HCEC 1CT (cell line): ENCODE data around the gene PTPRN2.
"Not testable (repeated sequence)": the region's sequence is repeated elsewhere in the genome, so short reads cannot be mapped to it uniquely, and the experiment has no call there.

ENCODE experiments used
- DNase-seq: peaks from one replicate; pipeline ENCODE4 v3.0.0-alpha.2; 2017

The PTPRN2 gene

DNA sequence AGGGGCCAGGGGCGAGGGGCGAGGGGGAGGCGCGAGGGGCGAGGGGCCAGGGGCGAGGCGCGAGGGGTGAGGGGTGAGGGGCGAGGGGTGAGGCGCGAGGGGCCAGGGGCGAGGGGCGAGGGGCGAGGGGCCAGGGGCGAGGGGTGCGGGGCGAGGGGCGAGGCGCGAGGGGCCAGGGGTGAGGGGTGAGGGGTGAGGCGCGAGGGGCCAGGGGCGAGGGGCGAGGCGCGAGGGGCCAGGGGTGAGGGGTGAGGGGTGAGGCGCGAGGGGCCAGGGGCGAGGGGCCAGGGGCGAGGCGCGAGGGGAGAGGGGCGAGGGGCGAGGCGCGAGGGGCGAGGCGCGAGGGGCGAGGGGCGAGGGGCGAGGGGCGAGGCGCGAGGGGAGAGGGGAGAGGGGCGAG lies 192.3 kb downstream of the PTPRN2 start:
- DNase-seq, result no peak

- no peak for DNase-seq
These were observed 192.7 kb downstream of the PTPRN2 start for GRCh38 chr7:158394936-158395335.

- no peak for DNase-seq
These were observed 193.5 kb downstream of the PTPRN2 start for GRCh38 chr7:158393926-158394625.

GRCh38 chr7:158392251-158392650 lies 195.4 kb downstream of the PTPRN2 start:
- no peak for DNase-seq

DNA sequence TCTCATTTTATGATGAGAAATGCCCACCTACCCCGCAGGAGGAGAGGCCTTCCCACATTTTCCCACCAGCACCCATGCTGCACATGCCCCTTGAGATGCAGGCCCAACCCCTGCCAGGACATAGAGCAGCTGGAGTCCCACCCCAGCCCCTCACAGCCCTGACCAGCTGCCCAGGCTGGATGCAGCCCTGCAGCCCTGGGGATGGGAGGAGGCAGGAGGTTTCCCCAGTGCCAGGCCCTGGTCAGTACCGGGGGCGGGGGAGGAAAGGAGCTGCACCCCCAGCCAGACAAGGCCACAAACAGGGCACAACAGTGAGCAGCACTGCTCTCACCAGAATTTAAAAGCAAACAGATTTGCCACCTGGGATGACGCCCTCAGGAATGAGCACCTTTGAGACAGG lies 196.1 kb downstream of the PTPRN2 start:
- no peak for DNase-seq

GRCh38 chr7:158391141-158391540 lies 196.5 kb downstream of the PTPRN2 start:
- no peak for DNase-seq

DNA sequence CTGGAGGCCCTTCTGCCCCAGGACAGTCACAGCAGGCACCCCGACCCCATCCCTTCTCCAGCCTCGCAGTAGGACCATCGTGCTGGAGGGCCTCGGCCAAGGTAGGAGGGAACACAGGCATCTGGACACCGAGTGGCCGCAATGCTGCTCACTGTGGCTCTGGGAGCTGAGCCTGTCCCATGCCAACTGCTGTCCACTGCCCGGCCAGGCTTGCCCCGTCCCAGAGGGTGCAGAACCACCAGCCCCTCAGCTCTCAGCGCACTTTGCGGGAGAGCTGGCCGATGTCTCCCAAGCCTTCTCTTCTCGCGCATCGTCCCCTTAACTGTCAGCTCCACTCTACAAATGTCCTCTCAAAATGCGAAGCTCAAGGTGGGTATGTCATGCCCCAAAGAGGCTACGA lies 197.2 kb downstream of the PTPRN2 start:
- no peak for DNase-seq

DNA sequence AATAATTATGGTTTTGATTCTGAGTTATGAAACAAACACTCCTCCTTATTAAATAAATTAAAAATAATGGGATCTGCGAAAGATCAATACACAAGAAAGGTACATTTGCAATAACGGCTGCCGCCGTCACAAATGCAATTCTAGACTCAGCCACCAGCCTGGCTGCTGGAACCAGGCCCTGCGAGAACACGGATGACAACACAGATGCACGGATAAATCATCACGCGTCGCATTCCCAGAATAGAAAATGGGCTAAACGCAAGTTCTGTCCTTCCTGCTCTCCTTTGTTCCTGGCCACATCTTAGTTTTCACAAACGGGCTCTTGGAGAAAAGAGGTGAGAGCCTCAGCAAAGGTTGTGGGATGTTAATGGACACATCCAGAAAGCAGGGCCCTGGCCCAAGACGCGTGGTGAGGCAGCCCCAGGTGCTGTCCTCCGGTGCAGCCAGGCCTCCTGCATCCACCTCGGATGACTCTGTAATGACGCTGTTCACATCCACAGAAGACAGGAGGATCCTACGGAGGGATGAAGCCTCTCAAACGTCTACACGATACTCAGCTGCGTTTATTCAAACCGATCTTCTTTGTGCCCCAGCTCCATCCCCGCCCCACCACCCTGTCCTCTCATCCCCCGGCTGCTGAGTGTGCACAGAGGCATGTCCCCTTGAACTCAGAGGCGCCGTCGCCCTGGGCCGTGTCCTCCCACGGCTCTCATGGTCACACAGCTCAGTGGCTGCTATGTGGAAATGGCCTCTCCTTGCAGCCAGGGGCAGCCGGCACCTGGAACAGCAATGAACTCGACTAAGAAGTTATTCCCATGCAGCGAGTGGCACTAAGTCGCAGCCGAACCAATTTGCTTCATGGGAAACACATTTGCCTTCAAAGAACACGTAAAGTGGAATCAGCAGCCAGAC lies 197.9 kb downstream of the PTPRN2 start:
- DNase-seq, result no peak

- DNase-seq, result no peak
These were observed 198.7 kb downstream of the PTPRN2 start for GRCh38 chr7:158388928-158389327.

DNA sequence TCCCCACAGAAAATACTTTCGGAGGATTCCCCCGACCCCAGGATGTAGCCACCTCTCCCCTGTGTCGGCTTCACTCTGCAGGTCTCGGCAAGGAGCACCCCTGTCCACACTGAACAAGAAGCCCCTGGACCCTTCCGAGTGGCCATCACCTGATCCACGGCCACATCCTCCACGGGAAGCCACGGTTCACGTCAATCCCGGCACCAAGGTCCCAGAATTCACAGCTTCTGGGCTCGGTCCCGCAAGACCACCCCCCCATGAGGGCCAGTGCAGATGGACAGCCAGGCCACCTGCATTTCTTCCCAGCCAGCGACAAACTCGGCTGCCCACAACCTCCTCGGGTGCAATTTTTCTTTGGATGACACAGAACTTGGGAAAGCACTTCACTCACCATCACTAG lies 199.6 kb downstream of the PTPRN2 start:
- no peak for DNase-seq

- DNase-seq, result no peak
These were observed 200.1 kb downstream of the PTPRN2 start for GRCh38 chr7:158387546-158387891.

DNA sequence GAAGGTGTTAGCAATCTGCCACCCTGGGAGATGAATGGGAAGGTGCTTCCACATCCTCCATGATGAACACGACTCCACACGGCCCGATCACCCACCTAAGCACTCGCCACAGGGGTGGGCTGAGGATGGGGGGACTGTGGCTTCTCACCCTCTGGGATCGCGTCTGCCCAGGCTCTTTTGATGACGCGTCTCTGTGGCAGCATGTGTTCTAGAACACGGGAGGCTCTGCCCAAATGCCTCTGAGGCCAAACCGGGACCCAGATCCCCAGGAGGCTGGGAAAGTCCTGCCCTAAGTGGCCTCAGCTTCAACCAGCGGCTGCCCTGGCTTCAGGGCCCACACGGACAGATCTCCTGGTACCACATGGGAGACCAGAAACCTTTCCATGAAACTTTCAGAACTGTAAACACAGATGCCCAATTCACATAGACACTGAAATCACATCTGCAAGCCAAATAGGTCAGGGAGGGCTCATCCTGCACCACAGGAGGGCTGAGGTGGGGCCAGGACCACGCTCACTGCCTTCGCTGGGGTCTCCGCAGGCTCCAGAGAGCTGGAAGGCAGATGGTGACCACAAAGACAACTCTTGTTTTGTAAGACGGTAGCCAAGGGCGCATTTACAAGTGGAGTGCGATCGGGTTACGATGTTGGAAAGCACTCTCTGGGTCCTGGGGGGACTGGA lies 200.6 kb downstream of the PTPRN2 start:
- no peak for DNase-seq

GRCh38 chr7:158386355-158386618 lies 201.3 kb downstream of the PTPRN2 start:
- no peak for DNase-seq

- DNase-seq, result not testable (repeated sequence)
These were observed 201.9 kb downstream of the PTPRN2 start for GRCh38 chr7:158385496-158386354.

DNA sequence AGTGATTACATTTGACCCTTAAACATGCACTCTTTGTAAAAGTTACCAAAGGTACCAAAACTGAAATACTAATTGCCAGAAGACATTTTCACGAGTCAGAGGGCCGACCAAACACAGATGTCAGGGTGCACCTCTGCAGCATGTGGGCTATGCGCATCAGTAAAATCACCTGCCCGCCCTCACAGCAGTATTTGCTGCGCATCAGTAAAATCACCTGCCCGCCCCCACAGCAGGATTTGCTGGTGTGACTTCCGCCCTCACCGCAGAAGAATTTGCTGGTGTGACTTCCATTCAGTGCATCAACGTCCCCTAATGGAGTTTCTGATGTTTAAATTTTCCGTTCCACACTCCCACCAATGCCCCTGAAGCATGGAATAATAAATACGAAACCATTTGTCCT lies 202.9 kb downstream of the PTPRN2 start:
- no peak for DNase-seq

DNA sequence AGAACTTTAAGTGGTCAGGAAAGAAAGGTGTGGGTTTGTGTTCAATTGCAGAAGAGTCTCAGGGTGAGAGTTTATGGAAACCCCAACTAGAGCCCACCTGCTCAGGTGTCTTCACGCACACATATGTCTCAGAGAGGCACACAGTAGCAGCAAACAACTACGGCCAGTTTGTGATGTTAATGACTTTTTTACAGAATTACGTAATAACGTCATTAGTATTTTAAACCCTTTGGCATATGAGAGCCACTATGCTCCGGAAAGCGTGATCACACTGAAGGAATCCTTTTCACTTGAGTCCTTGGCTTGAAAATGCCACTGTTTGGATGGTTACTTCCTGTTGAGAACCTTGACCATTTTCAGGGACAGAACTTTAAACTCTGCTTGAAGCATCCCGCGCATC lies 204.0 kb downstream of the PTPRN2 start:
- no peak for DNase-seq

DNA sequence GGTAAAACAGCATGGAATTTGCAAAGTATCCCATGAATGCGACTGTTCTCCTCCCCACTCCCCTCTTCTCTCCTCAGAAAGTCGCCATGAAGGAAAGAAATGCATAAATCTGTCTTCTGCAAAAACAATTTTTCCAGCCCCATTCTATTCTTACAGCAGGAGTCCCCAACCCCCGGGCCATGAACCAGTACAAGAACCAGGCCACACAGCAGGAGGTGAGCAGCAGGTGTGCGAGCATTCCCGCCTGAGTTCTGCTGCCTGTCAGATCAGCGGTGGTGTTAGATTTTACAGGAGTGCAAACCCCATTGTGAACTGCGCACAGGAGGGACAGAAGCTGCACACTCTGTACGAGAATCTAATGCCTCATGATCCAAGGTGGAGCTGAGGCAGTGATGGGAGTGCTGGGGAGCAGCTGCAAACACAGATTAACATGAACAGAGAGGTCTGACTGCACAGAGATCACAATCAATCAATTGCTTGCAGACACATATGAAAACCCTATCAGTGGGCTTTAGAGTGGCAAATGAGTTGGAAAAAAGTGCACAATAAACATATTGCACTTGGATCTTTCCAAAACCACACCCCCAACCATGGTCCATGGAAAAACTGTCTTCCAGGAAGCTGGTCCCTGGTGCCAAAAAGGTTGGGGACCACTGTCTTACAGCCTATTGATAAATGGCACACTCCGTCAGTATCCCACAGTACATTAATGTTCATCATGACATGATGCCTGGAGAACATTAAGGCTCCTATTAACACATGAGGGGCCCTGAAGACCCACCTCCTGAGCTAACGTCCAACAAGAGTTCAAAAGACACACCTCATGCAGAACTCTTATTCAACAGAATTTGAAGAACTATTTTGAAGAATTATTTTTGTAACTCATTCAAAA lies 205.0 kb downstream of the PTPRN2 start:
- no peak for DNase-seq

GRCh38 chr7:158381956-158382355 lies 205.7 kb downstream of the PTPRN2 start:
- no peak for DNase-seq

DNA sequence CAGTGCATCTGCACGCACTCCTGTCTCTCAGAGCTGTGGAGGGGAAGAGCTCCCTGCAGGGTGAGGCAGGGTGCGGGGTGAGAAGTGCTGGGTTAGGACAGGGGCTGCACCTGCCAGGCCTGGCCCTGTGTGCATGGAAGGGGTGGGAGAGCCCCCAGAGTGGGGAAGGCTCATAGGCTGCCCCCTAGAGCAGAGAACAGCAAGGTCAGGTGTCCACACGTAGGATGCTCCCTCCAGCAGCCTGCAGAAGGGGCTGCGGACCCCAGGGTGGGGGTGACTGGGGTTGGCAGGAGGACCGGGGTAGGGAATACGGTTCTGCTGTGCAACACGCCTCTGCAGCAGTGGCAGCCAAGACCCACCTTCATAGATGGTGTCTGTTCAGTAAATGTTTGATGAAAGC lies 208.6 kb downstream of the PTPRN2 start:
- DNase-seq, result no peak

GRCh38 chr7:158377800-158378623 lies 209.6 kb downstream of the PTPRN2 start:
- no peak for DNase-seq

- DNase-seq, result not testable (repeated sequence)
These were observed 210.8 kb downstream of the PTPRN2 start for GRCh38 chr7:158376839-158377186.
